WTC11 (cell line): ENCODE measurements around the gene STK39. TPM values are rescaled to one million over a fixed set of nuclear protein-coding genes. Genes with fewer than 3 reads are reported as not detected.

Experiments used
- ATAC-seq: fragments of 200-7000 bp; cut with Tn5 transposase; 2 replicates; pipeline ENCODE4 v1.10.0; 2021; ENCODE audit warnings: mild to moderate bottlenecking, moderate library complexity
- CTCF ChIA-PET: fragments of 300-600 bp; sonication (Branson Sonifier 250); formaldehyde crosslinking; loops from one replicate; lab custom pipeline; 2021; ENCODE audit warnings: antibody characterized with exemption; lab: Charles Lee
- POLR2A ChIA-PET: fragments of 350-600 bp; sonication (Branson Sonifier 250); formaldehyde crosslinking; loops from one replicate; lab custom pipeline; 2021; ENCODE audit warnings: antibody characterized with exemption; lab: Charles Lee
- DNase-seq: peaks from one replicate; pipeline ENCODE4 v3.0.0; 2021; ENCODE audit warnings: low spot score
- H3K27ac Mint-ChIP-seq: 2 replicates; pipeline ENCODE4 v1.8.0; 2021; ENCODE audit warnings: mixed read lengths
- H3K27me3 Mint-ChIP-seq: 2 replicates; pipeline ENCODE4 v1.8.0; 2021; ENCODE audit warnings: low read depth, mild to moderate bottlenecking, moderate library complexity, mixed read lengths
- H3K36me3 Mint-ChIP-seq: 2 replicates; pipeline ENCODE4 v1.8.0; 2021; ENCODE audit warnings: mixed read lengths
- H3K4me1 Mint-ChIP-seq: 2 replicates; pipeline ENCODE4 v1.8.0; 2022; ENCODE audit warnings: mixed read lengths
- H3K4me3 Mint-ChIP-seq: 2 replicates; pipeline ENCODE4 v1.8.0; 2021; ENCODE audit warnings: mild to moderate bottlenecking, moderate library complexity, mixed read lengths
- H3K9me3 Mint-ChIP-seq: 2 replicates; pipeline ENCODE4 v1.8.0; 2021; ENCODE audit warnings: mixed read lengths
- AR ChIP-seq: fragments of 250-450 bp; sonication (Bioruptor Pico); IDR thresholded peaks from 2 replicates; pipeline ENCODE4 v1.9.0; 2021; ENCODE audit warnings: mild to moderate bottlenecking
- ATF1 ChIP-seq: sonication (generic); formaldehyde crosslinking; IDR thresholded peaks from 2 replicates; pipeline ENCODE4 v1.8.1; 2023; ENCODE audit warnings: mild to moderate bottlenecking, moderate library complexity, missing genetic modification reagents
- ATF2 ChIP-seq: sonication (generic); formaldehyde crosslinking; IDR thresholded peaks from 2 replicates; pipeline ENCODE4 v1.8.1; 2022; ENCODE audit warnings: low read depth, missing genetic modification reagents, borderline replicate concordance
- CREM ChIP-seq: sonication (generic); formaldehyde crosslinking; IDR thresholded peaks from 2 replicates; pipeline ENCODE4 v1.8.1; 2022; ENCODE audit warnings: mild to moderate bottlenecking, missing genetic modification reagents, moderate library complexity
- E2F1 ChIP-seq: sonication (generic); formaldehyde crosslinking; IDR thresholded peaks from 2 replicates; pipeline ENCODE4 v1.8.0; 2022; ENCODE audit warnings: mild to moderate bottlenecking, missing genetic modification reagents
- GRHL2 ChIP-seq: fragments of 250-450 bp; sonication (Bioruptor Pico); IDR thresholded peaks from 2 replicates; pipeline ENCODE4 v1.8.0; 2022; ENCODE audit warnings: mild to moderate bottlenecking, moderate library complexity; ENCODE audit not compliant: insufficient replicate concordance, severe bottlenecking
- HMGA2 ChIP-seq: fragments of 250-450 bp; sonication (Bioruptor Pico); IDR thresholded peaks from 2 replicates; pipeline ENCODE4 v1.4.0; 2021; ENCODE audit warnings: mild to moderate bottlenecking, moderate library complexity
- IRF2 ChIP-seq: sonication (generic); formaldehyde crosslinking; IDR thresholded peaks from 2 replicates; pipeline ENCODE4 v1.8.0; 2022; ENCODE audit warnings: low read depth, missing genetic modification reagents, borderline replicate concordance
- NR1H2 ChIP-seq: sonication (generic); formaldehyde crosslinking; IDR thresholded peaks from 2 replicates; pipeline ENCODE4 v1.9.0; 2021; ENCODE audit warnings: mild to moderate bottlenecking, moderate library complexity, missing genetic modification reagents
- NR2C2 ChIP-seq: sonication (generic); formaldehyde crosslinking; IDR thresholded peaks from 2 replicates; pipeline ENCODE4 v1.8.0; 2022; ENCODE audit warnings: mild to moderate bottlenecking, missing genetic modification reagents
- RELA ChIP-seq: sonication (generic); formaldehyde crosslinking; IDR thresholded peaks from 2 replicates; pipeline ENCODE4 v1.8.1; 2022; ENCODE audit warnings: missing genetic modification reagents, mild to moderate bottlenecking, borderline replicate concordance
- RORB ChIP-seq: fragments of 250-450 bp; sonication (Bioruptor Pico); IDR thresholded peaks from 2 replicates; pipeline ENCODE4 v1.9.0; 2021; ENCODE audit warnings: mild to moderate bottlenecking
- USF1 ChIP-seq: sonication (generic); formaldehyde crosslinking; IDR thresholded peaks from 2 replicates; pipeline ENCODE4 v1.8.0; 2022; ENCODE audit warnings: mild to moderate bottlenecking, missing genetic modification reagents
- ZBTB21 ChIP-seq: sonication (generic); formaldehyde crosslinking; IDR thresholded peaks from 2 replicates; pipeline ENCODE4 v1.8.1; 2023; ENCODE audit warnings: mild to moderate bottlenecking, missing genetic modification reagents, borderline replicate concordance
- ZNF121 ChIP-seq: sonication (generic); formaldehyde crosslinking; IDR thresholded peaks from 2 replicates; pipeline ENCODE4 v1.8.0; 2023; ENCODE audit warnings: missing genetic modification reagents
- ZNF232 ChIP-seq: sonication (generic); formaldehyde crosslinking; IDR thresholded peaks from 2 replicates; pipeline ENCODE4 v1.8.0; 2022; ENCODE audit warnings: mild to moderate bottlenecking, missing genetic modification reagents
- ZNF281 ChIP-seq: sonication (generic); formaldehyde crosslinking; IDR thresholded peaks from 2 replicates; pipeline ENCODE4 v1.8.0; 2023; ENCODE audit warnings: mild to moderate bottlenecking, missing genetic modification reagents
- ZNF396 ChIP-seq: fragments of 250-450 bp; sonication (Bioruptor Pico); IDR thresholded peaks from 2 replicates; pipeline ENCODE4 v1.8.0; 2021; ENCODE audit warnings: mild to moderate bottlenecking, moderate library complexity, borderline replicate concordance
- ZSCAN18 ChIP-seq: fragments of 250-450 bp; sonication (Bioruptor Pico); IDR thresholded peaks from 2 replicates; pipeline ENCODE4 v2.1.2; 2022; ENCODE audit warnings: mild to moderate bottlenecking, moderate library complexity
- total RNA-seq: library from RNA; stranded (reverse); gene quantifications from 3 replicates; pipeline ENCODE4 v1.2.3, GENCODE V29; 2021

STK39 gene
- total RNA-seq, 1 experiment from 2014 or later, result 20.5 TPM

- no peak overlapping the region for H3K4me3 Mint-ChIP-seq
Measured at GRCh38 chr2:167987558-167987957, 259.8 kb downstream of the STK39 start.

More at GRCh38 chr2:167987558-167987957, 259.8 kb downstream of the STK39 start:
- Mint-ChIP-seq H3K27me3 (no peaks in the 10 kb centered on the region), H3K9me3 (no peaks in the 10 kb centered on the region), H3K36me3 (no peaks in the 10 kb centered on the region), H3K4me1 (peaks cover 17% of the 10 kb centered on the region), H3K27ac (no peak overlapping the region)
- DNase-seq (no peak), ATAC-seq (no peak)
- CTCF ChIA-PET, result no interaction called here
- POLR2A ChIA-PET, result no interaction called here
- TF ChIP-seq ZSCAN18 (CRISPR knock-in tag) (no peak), CREM (no peak), ATF2 (CRISPR knock-in tag) (no peak), ZBTB21 (CRISPR knock-in tag) (no peak), RELA (CRISPR knock-in tag) (no peak), ZNF121 (no peak), RORB (CRISPR knock-in tag) (no peak), IRF2 (CRISPR knock-in tag) (no peak), USF1 (no peak), ATF1 (CRISPR knock-in tag) (no peak), NR2C2 (CRISPR knock-in tag) (no peak), ZNF396 (CRISPR knock-in tag) (no peak), HMGA2 (CRISPR knock-in tag) (no peak), GRHL2 (CRISPR knock-in tag) (no peak), E2F1 (CRISPR knock-in tag) (no peak), ZNF232 (no peak), ZNF281 (CRISPR knock-in tag) (no peak), AR (CRISPR knock-in tag) (no peak), NR1H2 (no peak)
